GM21423 (cell line): ENCODE results near the gene USP30.
A peak's percentile ranks its signal among the peaks of the same experiment; 100 is the strongest.

Experiments used
- ATAC-seq: cut with Tn5 transposase; IDR thresholded peaks from one replicate; pipeline ENCODE4 v1.9.1; 2021; ENCODE audit warnings: mild to moderate bottlenecking, moderate library complexity; ENCODE audit not compliant: unreplicated experiment

Gene USP30

DNA sequence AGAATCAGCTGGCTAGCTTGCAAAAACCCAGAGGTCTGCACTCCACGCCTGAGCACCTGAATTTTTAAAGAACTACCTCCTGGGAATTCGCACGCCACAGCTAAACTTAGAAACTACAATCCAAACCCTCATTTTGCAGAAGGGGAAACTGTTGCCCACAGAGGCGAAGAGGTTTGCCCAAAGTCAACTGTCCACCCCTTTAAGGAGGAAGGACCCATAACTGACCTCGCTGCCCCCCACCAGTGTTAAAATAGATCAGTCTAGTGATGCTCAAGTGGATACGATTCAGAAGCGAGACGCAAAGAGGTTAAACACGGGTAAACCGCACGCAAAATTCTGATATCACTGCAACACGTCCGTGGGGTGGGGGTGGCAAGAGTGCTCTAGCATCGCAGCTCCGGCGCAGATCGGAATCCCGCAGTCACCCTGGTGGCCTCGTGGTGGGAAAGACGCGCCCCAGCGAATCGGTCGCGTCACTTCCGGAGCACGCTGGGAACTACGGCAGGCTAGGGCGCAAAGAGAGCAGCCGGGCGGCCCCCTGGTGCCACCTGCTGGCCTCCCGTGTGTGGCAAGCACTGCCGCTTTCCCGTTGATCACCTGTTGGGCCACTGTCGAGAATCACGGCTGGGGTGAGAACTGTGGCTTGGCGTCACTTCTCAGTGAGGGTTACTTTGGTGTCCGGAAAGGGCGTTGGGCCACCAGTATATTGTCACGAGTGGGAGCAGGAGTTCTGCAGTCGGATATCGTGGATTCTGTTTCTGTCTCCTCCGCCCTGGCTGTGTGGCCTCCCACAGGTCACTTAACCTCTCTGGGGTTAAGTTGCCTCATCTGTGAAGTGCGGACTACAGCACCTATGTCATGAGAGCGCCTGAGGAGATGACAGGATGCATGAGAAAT is 40.9 kb downstream of the USP30 start, which contains the start of gene ALKBH2:
Gene ALKBH2, minus strand, starts transcription at position 451 of the 897 bp plus-strand sequence. CDS start 686 bp downstream, outside the sequence.
- peak; percentile 60 for ATAC-seq

DNA sequence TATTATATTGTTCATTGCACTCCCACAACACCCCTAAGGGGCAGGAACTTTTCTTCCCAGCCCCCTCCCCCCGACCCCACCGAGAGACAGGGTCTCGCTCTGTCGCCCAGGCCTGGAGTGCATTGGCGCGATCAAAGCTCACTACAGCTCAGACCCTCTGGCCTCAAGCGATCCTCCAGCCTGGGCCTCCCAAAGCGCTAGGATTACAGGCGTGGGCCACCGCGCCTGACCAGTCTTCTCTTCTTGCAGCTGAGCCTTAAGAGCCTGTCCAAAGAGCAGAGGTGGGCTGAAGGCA is 44.7 kb downstream of the USP30 start:
- ATAC-seq, result no peak

DNA sequence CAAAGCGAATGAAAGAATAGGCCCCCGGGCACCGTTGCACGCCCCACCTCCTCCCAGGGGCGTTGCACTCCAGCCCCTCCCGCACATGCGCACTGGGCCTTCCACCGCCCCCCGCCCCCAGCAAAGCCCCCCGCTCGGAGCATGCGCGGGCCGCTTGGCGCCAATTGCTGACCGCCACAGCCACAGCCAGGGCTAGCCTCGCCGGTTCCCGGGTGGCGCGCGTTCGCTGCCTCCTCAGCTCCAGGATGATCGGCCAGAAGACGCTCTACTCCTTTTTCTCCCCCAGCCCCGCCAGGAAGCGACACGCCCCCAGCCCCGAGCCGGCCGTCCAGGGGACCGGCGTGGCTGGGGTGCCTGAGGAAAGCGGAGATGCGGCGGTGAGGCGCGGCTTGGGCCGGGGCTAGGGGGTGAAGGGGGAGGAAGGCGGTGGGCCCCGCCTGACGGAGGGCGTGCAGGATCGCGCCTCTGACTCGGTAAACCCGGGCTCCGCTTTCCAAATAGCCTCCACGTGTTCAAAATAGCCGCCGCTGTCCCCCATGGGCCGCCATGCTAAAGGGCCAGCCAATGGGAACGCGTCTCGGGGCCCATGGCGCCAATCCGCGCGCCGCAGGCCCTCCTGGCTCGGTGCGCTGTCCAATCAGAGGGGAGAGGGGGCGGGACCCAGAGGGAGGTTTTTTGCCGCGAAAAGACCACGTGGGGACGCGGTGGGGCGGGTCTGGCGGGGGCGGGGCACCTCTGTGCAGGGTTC is 45.2 kb downstream of the USP30 start, which contains the start of gene UNG:
Gene UNG, plus strand, starts transcription at position 163 of the 748 bp plus-strand sequence. Its CDS starts 83 bp downstream, at position 246.
- peak; percentile 87 for ATAC-seq

DNA sequence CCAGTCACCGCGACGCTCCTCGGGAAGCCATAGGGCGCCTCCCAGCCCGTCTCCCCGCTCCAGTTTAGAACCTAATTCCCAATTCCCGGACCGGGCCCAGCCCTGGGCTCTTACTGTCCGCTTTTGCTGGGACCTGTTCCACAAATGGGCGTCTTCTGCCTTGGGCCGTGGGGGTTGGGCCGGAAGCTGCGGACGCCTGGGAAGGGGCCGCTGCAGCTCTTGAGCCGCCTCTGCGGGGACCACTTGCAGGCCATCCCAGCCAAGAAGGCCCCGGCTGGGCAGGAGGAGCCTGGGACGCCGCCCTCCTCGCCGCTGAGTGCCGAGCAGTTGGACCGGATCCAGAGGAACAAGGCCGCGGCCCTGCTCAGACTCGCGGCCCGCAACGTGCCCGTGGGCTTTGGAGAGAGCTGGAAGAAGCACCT is 45.8 kb downstream of the USP30 start:
- peak; percentile 20 for ATAC-seq

DNA sequence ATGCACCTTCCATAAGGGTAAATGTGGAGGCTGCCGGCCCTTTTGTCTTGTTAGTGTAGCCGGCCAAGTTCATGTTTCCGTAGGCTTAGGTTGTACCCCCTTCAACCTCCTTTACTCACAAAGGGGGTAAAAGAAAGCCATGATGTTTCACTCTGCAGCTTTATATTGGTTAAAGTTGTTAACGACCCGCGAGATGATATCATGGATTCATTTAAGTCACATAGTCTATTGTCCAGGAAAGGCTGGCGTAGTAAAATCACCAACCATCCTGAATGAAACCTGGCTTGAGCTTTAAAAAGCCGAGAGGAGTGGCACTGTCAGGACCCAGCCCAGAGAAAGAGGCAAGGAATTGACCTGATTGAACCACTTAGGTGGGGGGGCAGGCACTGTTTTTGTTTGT is 46.3 kb downstream of the USP30 start:
- ATAC-seq, result no peak

DNA sequence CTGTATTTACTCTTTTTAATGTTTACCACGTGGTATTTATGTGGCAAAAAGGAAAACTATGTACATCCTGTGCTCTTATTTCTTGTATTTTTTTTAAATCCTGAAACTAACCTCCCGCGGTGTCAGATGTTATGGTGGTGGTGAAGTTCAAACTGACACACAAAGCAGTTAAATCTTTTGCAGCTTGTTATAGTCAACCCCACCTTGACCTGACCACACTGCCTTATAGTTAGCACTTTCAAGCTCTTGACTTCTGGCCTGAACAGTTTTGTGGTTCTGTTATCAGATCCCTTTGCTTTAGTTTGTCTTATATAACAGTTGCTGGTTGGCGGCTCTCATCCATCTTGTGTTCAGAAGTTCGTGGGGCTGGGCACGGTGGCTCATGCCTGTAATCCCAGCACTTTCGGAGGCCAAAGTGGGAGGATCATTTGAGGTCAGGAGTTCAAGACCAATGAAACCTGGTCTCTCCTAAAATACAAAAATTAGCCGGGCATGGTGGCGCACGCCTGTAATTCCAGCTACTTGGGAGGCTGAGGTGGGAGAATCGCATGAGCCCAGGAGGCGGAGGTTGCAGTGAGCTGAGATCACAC is 47.1 kb downstream of the USP30 start:
- no peak for ATAC-seq

DNA sequence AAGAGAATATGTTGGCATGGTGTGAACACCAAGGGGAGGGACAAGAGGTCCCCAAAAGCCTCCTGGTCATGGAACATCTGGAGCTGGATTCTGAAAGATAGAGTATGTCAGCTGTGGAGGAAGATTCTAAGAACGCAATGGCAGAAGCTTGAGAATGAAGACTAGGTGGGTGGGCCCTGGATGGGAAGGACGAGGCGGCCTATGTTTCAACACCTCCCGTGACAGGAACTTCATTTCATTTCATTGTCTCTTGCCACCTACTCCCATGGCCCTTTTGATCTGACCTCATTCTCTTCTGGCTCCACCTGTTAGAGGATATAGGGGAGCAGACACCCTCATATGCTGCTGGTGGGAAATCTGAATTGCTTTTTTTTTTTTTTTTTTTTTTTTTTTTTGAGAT is 48.4 kb downstream of the USP30 start:
- ATAC-seq, result no peak

DNA sequence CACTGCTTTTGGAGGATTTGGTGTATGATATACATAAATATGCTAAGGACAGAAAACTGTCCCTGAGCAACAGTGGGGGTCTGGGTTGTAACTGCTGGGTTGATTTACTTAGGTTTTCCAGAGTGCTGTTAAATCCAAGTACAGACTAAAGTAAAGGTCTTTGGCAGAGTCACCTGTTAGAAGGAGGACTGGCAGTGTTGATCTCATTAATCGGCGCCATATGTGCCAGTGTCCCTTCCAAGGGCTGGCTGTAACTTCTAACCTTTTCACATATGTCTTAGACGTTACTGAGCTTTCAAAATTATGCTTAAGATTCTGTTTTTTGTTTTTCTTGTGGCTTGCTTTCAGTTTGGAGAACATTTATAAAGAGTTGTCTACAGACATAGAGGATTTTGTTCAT is 50.1 kb downstream of the USP30 start:
- no peak for ATAC-seq

DNA sequence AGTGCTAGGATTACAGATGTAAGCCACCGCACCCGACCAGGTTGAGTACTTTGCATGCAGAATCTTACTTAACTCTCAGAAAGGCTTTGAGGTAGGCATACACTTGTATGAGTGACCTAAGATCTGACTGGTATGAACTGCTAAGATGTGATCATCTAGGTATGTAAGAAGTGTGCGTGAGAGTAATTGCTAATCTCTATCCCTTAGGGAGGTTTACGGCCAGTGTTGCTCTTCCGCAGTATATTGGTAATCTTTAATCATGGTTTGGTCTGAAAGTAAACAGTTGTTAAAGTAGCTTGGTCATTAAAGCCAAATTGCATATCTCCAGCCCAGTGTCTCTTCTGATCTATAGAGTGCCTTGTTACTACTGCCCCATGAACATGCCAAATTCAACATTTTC is 52.8 kb downstream of the USP30 start:
- ATAC-seq, result no peak

DNA sequence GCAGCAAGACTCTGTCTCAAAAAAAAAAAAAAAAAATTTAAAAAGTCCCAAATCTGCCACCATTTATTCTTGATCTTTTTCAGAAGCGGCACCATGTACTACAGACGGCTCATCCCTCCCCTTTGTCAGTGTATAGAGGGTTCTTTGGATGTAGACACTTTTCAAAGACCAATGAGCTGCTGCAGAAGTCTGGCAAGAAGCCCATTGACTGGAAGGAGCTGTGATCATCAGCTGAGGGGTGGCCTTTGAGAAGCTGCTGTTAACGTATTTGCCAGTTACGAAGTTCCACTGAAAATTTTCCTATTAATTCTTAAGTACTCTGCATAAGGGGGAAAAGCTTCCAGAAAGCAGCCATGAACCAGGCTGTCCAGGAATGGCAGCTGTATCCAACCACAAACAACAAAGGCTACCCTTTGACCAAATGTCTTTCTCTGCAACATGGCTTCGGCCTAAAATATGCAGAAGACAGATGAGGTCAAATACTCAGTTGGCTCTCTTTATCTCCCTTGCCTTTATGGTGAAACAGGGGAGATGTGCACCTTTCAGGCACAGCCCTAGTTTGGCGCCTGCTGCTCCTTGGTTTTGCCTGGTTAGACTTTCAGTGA is 57.5 kb downstream of the USP30 start:
- no peak for ATAC-seq

DNA sequence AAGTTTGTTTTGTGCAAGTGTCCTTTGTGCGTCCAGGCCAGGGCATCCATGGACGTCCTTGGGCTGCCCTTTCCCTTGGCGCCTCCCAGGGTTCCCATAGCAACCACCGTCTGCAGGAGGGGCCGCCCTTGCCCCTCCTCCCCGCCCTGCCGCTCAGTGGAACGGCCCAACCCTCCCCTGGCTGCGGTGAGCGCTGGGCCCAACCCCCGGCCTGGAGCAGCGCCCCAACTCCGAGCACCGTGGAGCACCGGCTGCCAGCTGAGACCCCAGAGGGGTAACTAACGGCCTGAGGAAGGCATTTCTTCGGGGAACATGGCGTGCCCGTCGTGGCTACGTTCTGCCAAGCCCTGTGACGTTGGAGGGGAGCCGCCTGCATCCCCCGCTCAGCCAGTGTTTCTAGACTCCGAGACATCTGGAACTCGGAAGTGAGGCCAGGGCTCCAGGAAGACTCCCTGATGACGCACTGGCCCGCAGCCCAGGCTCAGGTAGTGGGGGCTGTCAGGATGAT is 58.7 kb downstream of the USP30 start:
- ATAC-seq, result peak; percentile 64

DNA sequence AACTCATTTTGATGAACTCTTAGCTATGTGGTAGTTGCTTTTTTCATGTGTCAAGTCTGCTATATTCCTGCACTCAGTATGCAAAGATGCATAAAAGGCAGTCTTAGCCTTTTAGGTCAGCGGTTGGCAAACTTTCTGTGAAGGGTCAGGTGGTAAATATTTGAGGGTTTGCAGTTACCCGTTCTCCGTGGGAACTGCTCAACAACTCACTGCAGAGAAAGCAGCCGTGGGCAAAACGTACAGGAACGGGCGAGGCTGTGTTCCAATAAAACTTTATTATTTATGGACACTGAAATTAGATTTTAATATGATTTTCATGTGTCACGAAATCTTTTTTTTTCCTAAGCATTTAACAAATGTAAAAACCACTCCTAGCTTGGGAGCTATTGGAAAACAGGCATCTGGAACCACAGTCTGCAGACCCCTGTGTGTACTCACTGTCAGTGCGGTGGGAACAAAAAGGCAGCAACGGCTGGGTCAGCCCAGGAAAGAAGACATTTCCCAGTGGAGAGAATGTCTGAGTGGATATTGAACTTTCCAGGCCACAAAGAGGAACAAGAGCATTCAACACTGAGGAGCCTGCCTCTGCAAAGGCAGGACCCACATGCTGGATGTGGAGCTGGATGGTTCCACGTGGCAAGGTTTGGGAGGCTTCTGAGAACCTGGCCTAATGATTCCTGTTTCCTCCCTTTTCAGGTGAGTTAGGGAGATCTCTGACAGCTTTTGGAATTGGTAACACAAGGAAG is 60.5 kb downstream of the USP30 start:
- no peak for ATAC-seq

DNA sequence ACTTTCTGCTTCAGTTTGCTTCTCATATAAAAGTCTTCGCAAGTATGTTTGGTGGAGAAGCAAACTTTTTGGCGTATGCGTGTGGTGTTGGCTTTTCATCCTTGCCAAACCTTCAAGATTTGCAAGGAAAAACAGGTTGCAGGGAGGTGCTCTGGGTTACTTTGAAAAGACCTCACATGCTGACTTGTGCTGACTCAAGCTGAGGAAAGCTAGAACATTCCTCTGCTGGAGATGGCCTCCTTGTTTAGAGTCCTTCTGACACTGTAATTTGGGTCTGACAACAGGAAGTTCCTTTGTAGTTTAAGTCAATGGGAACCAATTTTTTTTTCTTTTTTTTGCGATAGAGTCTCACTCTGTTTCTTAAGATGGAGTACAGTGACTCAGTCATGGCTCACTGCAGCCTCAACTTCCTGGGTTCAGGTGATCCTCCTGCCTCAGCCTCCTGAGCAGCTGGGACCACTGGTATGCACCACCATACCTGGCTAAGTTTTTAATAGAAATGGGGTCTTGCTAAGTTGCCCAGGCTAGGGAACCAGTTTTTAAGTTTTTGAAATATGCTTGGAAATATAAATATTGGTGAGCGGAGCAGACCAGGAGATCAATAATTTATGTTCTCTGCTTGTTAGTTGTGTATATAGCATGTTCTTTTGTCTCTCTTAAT is 61.4 kb downstream of the USP30 start:
- ATAC-seq, result no peak

DNA sequence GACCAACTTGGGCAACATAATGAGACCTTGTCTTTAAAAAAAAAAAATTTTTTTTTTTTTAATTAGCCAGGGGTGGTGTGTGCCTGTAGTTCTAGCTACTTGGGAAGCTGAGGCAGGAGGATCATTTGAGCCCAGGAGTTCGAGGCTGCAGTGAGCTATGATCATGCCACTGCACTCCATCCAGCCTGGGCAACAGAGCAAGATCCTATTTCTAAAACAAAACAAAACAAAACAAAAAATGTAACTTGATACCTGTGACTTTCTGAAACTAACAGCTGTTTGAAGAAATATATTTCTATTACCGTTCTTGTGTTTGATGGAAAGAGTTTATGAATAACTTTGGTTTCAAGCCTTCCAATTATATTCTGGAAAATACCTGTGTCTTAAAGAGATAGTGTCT is 62.3 kb downstream of the USP30 start:
- no peak for ATAC-seq

DNA sequence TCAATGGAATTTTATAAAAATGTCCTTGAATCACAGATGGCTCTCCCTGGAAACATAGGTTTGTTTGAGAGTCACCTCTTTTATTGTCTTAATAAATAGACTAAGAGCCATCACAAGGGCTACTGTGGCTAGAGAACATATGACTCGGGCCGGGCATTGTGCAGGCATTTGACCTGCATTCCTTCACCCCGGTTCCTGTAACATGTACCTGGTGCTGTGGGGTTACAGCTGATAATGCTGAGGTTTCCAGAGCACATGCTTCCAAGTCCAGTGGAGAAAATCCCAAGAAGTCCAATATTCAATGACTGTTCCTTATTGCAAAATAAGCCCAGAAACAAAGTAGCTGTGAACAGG is 63.0 kb downstream of the USP30 start:
- no peak for ATAC-seq

DNA sequence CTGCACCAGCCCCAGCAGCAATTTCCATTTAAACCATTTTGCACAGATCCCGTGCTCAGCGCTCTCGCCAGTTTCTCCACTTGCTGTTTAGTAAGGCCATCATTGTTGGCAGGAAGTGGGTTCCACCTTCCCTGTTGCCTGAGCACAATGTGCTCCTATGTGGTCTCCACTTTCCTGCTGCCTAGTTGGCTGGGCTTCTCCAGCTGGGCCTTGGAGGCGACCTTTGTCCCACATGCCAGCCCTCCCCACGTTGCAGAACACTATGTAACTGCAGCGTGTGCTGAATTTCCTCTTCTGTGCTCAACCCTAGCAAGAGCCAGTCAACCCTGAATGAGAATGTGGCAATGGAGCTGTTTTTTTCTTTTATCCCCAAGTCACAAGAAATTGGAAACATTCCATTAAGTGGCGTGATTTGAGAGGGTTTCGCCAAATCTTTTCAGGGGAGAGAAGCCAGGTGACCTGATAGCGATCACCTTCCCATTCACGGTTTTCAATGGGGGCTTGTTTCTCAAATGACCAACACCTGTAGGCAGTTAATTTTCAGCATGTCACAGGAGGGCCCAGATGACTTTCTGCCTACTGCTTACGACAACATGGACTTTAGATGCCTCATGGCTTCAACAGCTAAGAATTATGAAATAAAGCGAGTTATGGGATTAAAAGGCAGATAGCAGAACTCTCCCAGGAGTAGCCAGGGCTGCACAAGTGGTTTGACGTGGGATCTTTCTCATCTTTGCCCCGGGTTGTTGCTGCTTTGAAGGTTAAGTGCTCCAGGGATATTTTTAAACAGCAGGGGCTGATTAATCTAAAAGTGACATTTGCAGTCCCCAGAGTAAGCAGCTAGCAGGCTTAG is 63.6 kb downstream of the USP30 start, which contains the start of gene ACACB:
Gene ACACB, plus strand, starts transcription at position 830 of the 853 bp plus-strand sequence. CDS start 22,819 bp downstream, outside the sequence.
- ATAC-seq, result no peak

DNA sequence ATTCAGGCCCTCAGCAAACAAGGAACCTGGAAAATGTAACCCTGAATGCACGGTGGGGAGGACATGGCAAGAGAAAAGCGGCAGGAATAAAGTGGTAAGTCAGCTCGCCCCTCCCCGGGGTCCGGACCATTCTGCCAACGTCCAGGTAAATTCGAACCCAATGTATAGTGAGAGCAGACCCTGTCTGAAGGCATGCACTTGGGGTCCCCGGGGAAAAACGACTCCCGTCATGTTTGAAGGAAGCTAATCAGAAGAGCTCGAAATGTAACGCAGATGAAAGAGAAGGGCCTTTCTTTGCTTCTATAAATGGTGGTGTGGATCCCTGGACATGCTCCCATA is 64.2 kb downstream of the USP30 start:
- no peak for ATAC-seq

DNA sequence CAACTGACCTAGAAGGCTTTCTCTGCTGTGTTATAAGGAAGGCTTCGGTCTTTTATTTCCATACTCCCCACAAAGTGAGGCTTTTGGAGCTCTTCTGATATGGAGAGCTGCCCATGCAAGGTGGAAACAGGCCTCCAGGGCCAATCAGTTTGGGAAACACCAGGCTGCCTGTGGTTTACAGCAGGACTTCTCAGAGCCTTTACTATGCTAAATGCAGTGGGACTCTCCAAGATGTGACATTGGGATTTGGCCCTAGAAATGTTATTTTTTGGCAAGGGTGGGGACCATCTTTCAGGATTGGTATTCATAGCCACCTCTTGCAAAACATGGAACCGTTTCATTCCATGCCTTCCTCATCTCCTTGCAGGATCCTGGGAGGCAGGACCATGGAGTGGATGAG is 67.7 kb downstream of the USP30 start:
- no peak for ATAC-seq

DNA sequence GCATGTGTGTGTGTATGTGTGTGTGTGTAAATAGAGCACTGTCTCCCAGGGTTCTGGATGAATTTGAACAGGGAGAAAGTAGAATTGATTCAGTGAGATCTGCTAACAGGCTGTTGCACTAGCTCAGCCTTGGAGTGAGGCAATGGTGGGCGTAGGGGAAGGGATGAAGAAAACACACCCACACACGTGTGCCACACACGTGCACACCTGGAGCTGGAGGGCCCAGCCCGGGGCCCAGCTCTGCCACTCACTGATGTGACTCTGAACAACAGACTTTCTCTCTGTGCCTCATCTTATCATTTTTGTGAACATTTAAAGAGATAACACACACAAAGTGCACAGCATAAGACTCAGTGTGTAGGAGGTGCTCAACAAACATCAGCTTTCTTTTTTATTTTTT is 68.2 kb downstream of the USP30 start:
- no peak for ATAC-seq
